Neutrophil (primary cell): ENCODE measurements around the gene DNAJC13.

ENCODE experiments used
- H3K27ac ChIP-seq: fragments of 200-600 bp; sonication (generic); 2 replicates; pipeline ENCODE4 v1.5.1; 2016; ENCODE audit warnings: mild to moderate bottlenecking, moderate library complexity
- H3K27me3 ChIP-seq: fragments of 200-600 bp; sonication (generic); 2 replicates; pipeline ENCODE4 v1.6.0; 2016; ENCODE audit warnings: mild to moderate bottlenecking
- H3K36me3 ChIP-seq: fragments of 200-600 bp; sonication (generic); 2 replicates; pipeline ENCODE4 v1.5.1; 2017
- H3K4me1 ChIP-seq, 2 experiments: fragments of 200-600 bp in 1 of 2; sonication (generic) in 1 of 2; 1 replicate in 1 of 2; 2 replicates in 1 of 2; pipeline versions ENCODE4 v1.5.1 to v1.6.1; 2013 to 2016; ENCODE audit warnings: low read depth in 1 of 2, low read length in 1 of 2, mild to moderate bottlenecking in 1 of 2, moderate library complexity in 1 of 2; ENCODE audit not compliant: control insufficient read depth in 1 of 2, insufficient read depth in 1 of 2
- H3K4me3 ChIP-seq, 2 experiments: fragments of 200-600 bp in 1 of 2; sonication (generic) in 1 of 2; 1 replicate in 1 of 2; 2 replicates in 1 of 2; pipeline ENCODE4 v1.5.1; 2013 to 2016; ENCODE audit warnings: low read depth in 1 of 2, low read length in 1 of 2, mild to moderate bottlenecking in 1 of 2, moderate library complexity in 1 of 2
- H3K9me3 ChIP-seq: fragments of 200-600 bp; sonication (generic); 2 replicates; pipeline ENCODE4 v1.5.1; 2016
- CTCF ChIP-seq: fragments of 200-600 bp; sonication (generic); IDR thresholded peaks from 2 replicates; pipeline ENCODE4 v1.5.1; 2016; ENCODE audit warnings: antibody characterized with exemption

Gene DNAJC13

GRCh38 chr3:132422531-132422930 is 5.2 kb downstream of the DNAJC13 start:
- Histone ChIP-seq H3K27me3 (no peaks in the 10 kb centered on the region), H3K4me1 (peaks cover 21 to 27% of the 10 kb centered on the region in 2 experiments), H3K9me3 (no peaks in the 10 kb centered on the region), H3K36me3 (no peaks in the 10 kb centered on the region), H3K27ac (no peak overlapping the region), H3K4me3 (no peak overlapping the region)
- no peak for TF ChIP-seq CTCF

DNA sequence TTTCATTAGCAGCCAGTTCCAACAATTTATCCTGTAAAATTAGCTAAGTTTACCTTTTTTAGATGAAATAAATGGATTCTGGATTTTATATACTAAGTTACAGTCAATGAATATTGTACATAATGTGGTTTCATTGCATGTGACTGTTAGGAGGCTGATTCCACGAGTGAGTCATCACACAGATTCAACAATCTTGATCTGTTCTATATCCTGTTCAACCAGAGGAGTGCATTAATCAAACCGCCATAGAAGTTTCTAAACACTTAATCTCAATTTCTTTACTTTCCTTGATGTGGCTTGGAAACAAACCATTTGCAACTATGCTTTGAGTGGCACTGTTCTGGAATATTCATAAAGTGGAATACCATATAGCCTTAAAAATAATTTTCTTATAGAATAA is 15.3 kb downstream of the DNAJC13 start:
- H3K4me1 ChIP-seq: peaks cover 11 to 15% of the 10 kb centered on the region in 2 experiments
- H3K27ac ChIP-seq: no peak overlapping the region
- H3K27me3 ChIP-seq: no peaks in the 10 kb centered on the region
- no peaks in the 10 kb centered on the region for H3K9me3 ChIP-seq
- no peaks in the 10 kb centered on the region for H3K36me3 ChIP-seq
- H3K4me3 ChIP-seq: no peak overlapping the region
- no peak for TF ChIP-seq CTCF

GRCh38 chr3:132433121-132433520 is 15.8 kb downstream of the DNAJC13 start:
- Histone ChIP-seq H3K27ac (no peak overlapping the region), H3K9me3 (no peaks in the 10 kb centered on the region), H3K4me3 (no peak overlapping the region), H3K4me1 (peaks cover 11 to 15% of the 10 kb centered on the region in 2 experiments), H3K36me3 (no peaks in the 10 kb centered on the region), H3K27me3 (no peaks in the 10 kb centered on the region)
- no peak for TF ChIP-seq CTCF

DNA sequence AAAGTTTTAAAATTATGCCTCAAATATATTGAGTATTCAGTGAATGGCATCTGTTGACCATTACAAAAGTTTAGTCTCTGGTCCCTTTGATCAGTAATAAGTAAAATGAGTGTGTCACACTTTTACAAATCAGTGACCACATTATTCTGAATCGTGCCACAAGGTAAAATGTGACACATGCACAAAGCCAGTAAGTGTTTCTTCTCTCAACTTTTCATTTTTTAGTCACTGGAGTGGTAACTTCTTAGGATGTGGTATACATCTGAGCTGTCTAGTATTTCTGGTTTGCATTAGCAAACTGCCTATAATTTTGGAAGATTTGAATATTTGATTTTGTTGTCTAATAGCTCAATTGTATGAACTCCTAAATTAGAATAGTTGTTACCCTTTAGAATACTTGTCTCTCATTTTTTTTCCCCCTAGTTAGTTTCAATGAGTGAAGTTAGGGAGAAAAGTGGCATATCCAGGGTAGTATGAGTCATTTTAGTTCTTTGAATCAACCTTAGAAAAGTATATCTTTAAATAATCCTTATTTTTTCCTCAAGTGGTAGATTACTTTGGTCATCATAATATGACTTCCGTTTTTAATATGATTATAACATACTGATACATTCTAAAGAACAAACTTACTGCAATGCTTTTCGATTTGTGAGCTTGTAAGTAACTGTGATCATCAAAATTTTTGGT is 18.1 kb downstream of the DNAJC13 start:
- Histone ChIP-seq H3K9me3 (no peaks in the 10 kb centered on the region), H3K4me3 (no peak overlapping the region), H3K4me1 (peaks cover 30 to 31% of the 10 kb centered on the region in 2 experiments), H3K27me3 (no peaks in the 10 kb centered on the region), H3K27ac (peak overlapping the region; percentile 74), H3K36me3 (no peaks in the 10 kb centered on the region)
- TF ChIP-seq CTCF: no peak

- H3K27ac ChIP-seq: peak overlapping the region; percentile 74
- peaks cover 30 to 31% of the 10 kb centered on the region in 2 experiments for H3K4me1 ChIP-seq
- no peaks in the 10 kb centered on the region for H3K36me3 ChIP-seq
Observed at GRCh38 chr3:132435911-132436425, 18.7 kb downstream of the DNAJC13 start.

More at GRCh38 chr3:132435911-132436425, 18.7 kb downstream of the DNAJC13 start:
- Histone ChIP-seq H3K9me3 (no peaks in the 10 kb centered on the region), H3K4me3 (no peak overlapping the region), H3K27me3 (no peaks in the 10 kb centered on the region)
- TF ChIP-seq CTCF: no peak
